H1 (cell line): ENCODE measurements around the gene COL28A1. TPM values are rescaled to one million over a fixed set of nuclear protein-coding genes. Genes with fewer than 3 reads are reported as not detected.

Experiments
- CTCF ChIA-PET: fragments of 300-600 bp; sonication (Branson Sonifier 250); formaldehyde crosslinking; loops from one replicate; lab custom pipeline; 2021; ENCODE audit not compliant: partially characterized antibody; lab: Charles Lee
- POLR2A ChIA-PET: fragments of 300-600 bp; sonication (Branson Sonifier 250); formaldehyde crosslinking; loops from one replicate; lab custom pipeline; 2021; ENCODE audit warnings: inconsistent platforms; ENCODE audit not compliant: partially characterized antibody; lab: Charles Lee
- DNase-seq, 2 experiments: peaks; one replicate each; pipeline versions ENCODE4 v3.0.0 to v3.0.0-alpha.2; 2010 to 2022; ENCODE audit warnings: low spot score in 2 of 2, low read depth in 1 of 2, mixed read lengths in 1 of 2
- FAIRE-seq: peaks from 2 replicates; lab custom pipeline; 2011; peaks lifted over from hg19 to GRCh38; lab: Jason Lieb, UNC
- H2AFZ ChIP-seq: 2 replicates; pipeline ENCODE4 v1.8.1; 2012; ENCODE audit warnings: low read length, inconsistent platforms
- H2AK5ac ChIP-seq: 2 replicates; pipeline ENCODE4 v1.6.1; 2013; ENCODE audit warnings: low read depth, low read length
- H2BK120ac ChIP-seq: replicated peaks from 2 replicates; pipeline ENCODE3; 2013; ENCODE audit warnings: low read depth, low read length, inconsistent platforms
- H2BK12ac ChIP-seq: 2 replicates; pipeline ENCODE4 v1.6.1; 2013; ENCODE audit warnings: low read depth, low read length
- H2BK15ac ChIP-seq: 2 replicates; pipeline ENCODE4 v1.6.1; 2013; ENCODE audit warnings: low read length
- H2BK20ac ChIP-seq: 2 replicates; pipeline ENCODE4 v1.6.1; 2013; ENCODE audit warnings: low read length
- H2BK5ac ChIP-seq: 2 replicates; pipeline ENCODE4 v1.6.1; 2013; ENCODE audit warnings: low read depth, low read length
- H3K14ac ChIP-seq: 2 replicates; pipeline ENCODE4 v1.6.1; 2013; ENCODE audit warnings: inconsistent platforms; ENCODE audit not compliant: insufficient read length
- H3K18ac ChIP-seq: 2 replicates; pipeline ENCODE4 v1.6.1; 2013; ENCODE audit warnings: low read length; ENCODE audit errors: extremely low read depth
- H3K23ac ChIP-seq: 2 replicates; pipeline ENCODE4 v1.6.1; 2013; ENCODE audit warnings: inconsistent platforms; ENCODE audit not compliant: insufficient read length
- H3K23me2 ChIP-seq: 2 replicates; pipeline ENCODE4 v1.6.1; 2013; ENCODE audit warnings: low read depth, low read length
- H3K27ac ChIP-seq: 2 replicates; pipeline ENCODE4 v1.6.1; 2011; ENCODE audit warnings: low read depth, low read length, inconsistent platforms
- H3K27me3 ChIP-seq, 4 experiments: replicated peaks in 1 of 4; 1 replicate in 1 of 4; 2 replicates in 3 of 4; pipeline versions ENCODE4 v1.6.1 to v1.8.1; 2011 to 2013; ENCODE audit warnings: low read length in 3 of 4, mild to moderate bottlenecking in 3 of 4, inconsistent platforms in 2 of 4, mixed read lengths in 2 of 4, moderate library complexity in 1 of 4; ENCODE audit not compliant: control insufficient read depth in 3 of 4, insufficient read depth in 3 of 4; ENCODE audit errors: extremely low read depth in 1 of 4
- H3K36me3 ChIP-seq, 4 experiments: 2 replicates each; pipeline versions ENCODE4 v1.6.1 to v1.8.1; 2011 to 2013; ENCODE audit warnings: mild to moderate bottlenecking in 4 of 4, low read length in 3 of 4, moderate library complexity in 2 of 4, control low read depth in 1 of 4, inconsistent platforms in 1 of 4; ENCODE audit not compliant: insufficient read depth in 4 of 4, control insufficient read depth in 2 of 4
- H3K4ac ChIP-seq: replicated peaks from 2 replicates; pipeline ENCODE3; 2013; ENCODE audit warnings: low read length, low read depth, mixed read lengths, inconsistent platforms; ENCODE audit not compliant: insufficient read length
- H3K4me1 ChIP-seq, 4 experiments: replicated peaks in 1 of 4; 1 replicate in 1 of 4; 2 replicates in 3 of 4; pipeline versions ENCODE4 v1.6.1 to v1.8.1; 2011 to 2013; ENCODE audit warnings: low read length in 3 of 4, inconsistent platforms in 2 of 4, mixed read lengths in 1 of 4; ENCODE audit not compliant: insufficient read depth in 4 of 4, control insufficient read depth in 3 of 4
- H3K4me2 ChIP-seq, 2 experiments: 2 replicates each; pipeline versions ENCODE4 v1.6.1 to v1.8.1; 2011 to 2013; ENCODE audit warnings: low read depth in 2 of 2, low read length in 2 of 2, control low read depth in 1 of 2, inconsistent platforms in 1 of 2, mild to moderate bottlenecking in 1 of 2; ENCODE audit not compliant: insufficient read depth in 1 of 2
- H3K4me3 ChIP-seq, 4 experiments: fragments of 200-600, 300-600 bp in 1 of 4; sonication (generic), shearing (Covaris generic), sonication (Bioruptor Twin) in 1 of 4; 2 replicates each; pipeline versions ENCODE4 v1.5.1 to v1.8.1; 2011 to 2016; ENCODE audit warnings: low read length in 4 of 4, low read depth in 3 of 4, control low read depth in 2 of 4, inconsistent platforms in 2 of 4, mild to moderate bottlenecking in 2 of 4, mixed read lengths in 1 of 4, moderate library complexity in 1 of 4; ENCODE audit not compliant: insufficient read depth in 2 of 4; ENCODE audit errors: extremely low read depth in 1 of 4
- H3K56ac ChIP-seq: replicated peaks from 2 replicates; pipeline ENCODE3; 2013; ENCODE audit warnings: low read depth, mild to moderate bottlenecking, mixed read lengths, low read length, inconsistent platforms; ENCODE audit not compliant: insufficient read length
- H3K79me1 ChIP-seq: 2 replicates; pipeline ENCODE4 v1.6.1; 2013; ENCODE audit warnings: low read depth, low read length, control low read depth
- H3K79me2 ChIP-seq, 2 experiments: 2 replicates each; pipeline versions ENCODE4 v1.6.1 to v1.8.1; 2012 to 2013; ENCODE audit warnings: low read length in 2 of 2, mild to moderate bottlenecking in 2 of 2, inconsistent platforms in 1 of 2; ENCODE audit not compliant: insufficient read depth in 2 of 2, control insufficient read depth in 1 of 2
- H3K9ac ChIP-seq, 4 experiments: replicated peaks in 1 of 4; 1 replicate in 1 of 4; 2 replicates in 3 of 4; pipeline versions ENCODE4 v1.6.1 to v1.8.1; 2011 to 2013; ENCODE audit warnings: low read depth in 3 of 4, low read length in 3 of 4, control low read depth in 2 of 4, mild to moderate bottlenecking in 2 of 4, moderate library complexity in 2 of 4, inconsistent platforms in 1 of 4; ENCODE audit errors: extremely low read depth in 1 of 4
- H3K9me3 ChIP-seq, 2 experiments: 2 replicates each; pipeline versions ENCODE4 v1.6.1 to v1.8.1; 2012 to 2013; ENCODE audit warnings: mild to moderate bottlenecking in 2 of 2, moderate library complexity in 2 of 2, control low read depth in 1 of 2, inconsistent platforms in 1 of 2, low read depth in 1 of 2, low read length in 1 of 2, mixed read lengths in 1 of 2; ENCODE audit not compliant: insufficient read depth in 2 of 2
- H4K20me1 ChIP-seq, 2 experiments: replicated peaks in 1 of 2; 2 replicates each; pipeline versions ENCODE3 to v1.8.1; 2011 to 2013; ENCODE audit warnings: inconsistent platforms in 2 of 2, low read length in 2 of 2, mild to moderate bottlenecking in 1 of 2; ENCODE audit not compliant: insufficient read depth in 2 of 2, control insufficient read depth in 1 of 2
- H4K5ac ChIP-seq: 2 replicates; pipeline ENCODE4 v1.6.1; 2013; ENCODE audit warnings: low read length, low read depth, mixed read lengths, inconsistent platforms; ENCODE audit not compliant: insufficient read length
- H4K8ac ChIP-seq: 2 replicates; pipeline ENCODE4 v1.8.0; 2013; ENCODE audit warnings: mild to moderate bottlenecking, moderate library complexity, low read length, inconsistent platforms; ENCODE audit not compliant: insufficient read depth; ENCODE audit errors: extremely low read depth
- H4K91ac ChIP-seq: replicated peaks from 2 replicates; pipeline ENCODE3; 2013; ENCODE audit warnings: low read length, mixed read lengths, inconsistent platforms; ENCODE audit not compliant: insufficient read length
- CHD2 ChIP-seq: IDR thresholded peaks from 2 replicates; pipeline ENCODE4 v1.6.1; 2012; ENCODE audit warnings: low read length, improper control_type of control experiment
- CTBP2 ChIP-seq: IDR thresholded peaks from 2 replicates; pipeline ENCODE4 v1.7.0; 2011; ENCODE audit warnings: borderline replicate concordance, mild to moderate bottlenecking, moderate library complexity, mixed read lengths, low read length; ENCODE audit not compliant: insufficient read depth, insufficient read length
- JUND ChIP-seq: IDR thresholded peaks from 2 replicates; pipeline ENCODE4 v1.6.1; 2011; ENCODE audit warnings: mild to moderate bottlenecking, improper control_type of control experiment, low read length
- KDM4A ChIP-seq: IDR thresholded peaks from one replicate; pipeline ENCODE4 v1.7.1; 2012; ENCODE audit warnings: low read depth, mild to moderate bottlenecking, moderate library complexity, low read length, inconsistent platforms; ENCODE audit not compliant: severe bottlenecking
- NRF1 ChIP-seq: IDR thresholded peaks from 2 replicates; pipeline ENCODE4 v1.6.1; 2011; ENCODE audit warnings: mild to moderate bottlenecking, low read depth, low read length, improper control_type of control experiment
- RBBP5 ChIP-seq: IDR thresholded peaks from 2 replicates; pipeline ENCODE4 v1.7.1; 2012; ENCODE audit warnings: low read depth, mild to moderate bottlenecking, inconsistent platforms, low read length, moderate library complexity, borderline replicate concordance
- RFX5 ChIP-seq: IDR thresholded peaks from 2 replicates; pipeline ENCODE4 v1.6.1; 2011; ENCODE audit warnings: low read depth, low read length, improper control_type of control experiment, borderline replicate concordance
- RNF2 ChIP-seq: fragments of 200-900, 300-1000 bp; sonication (generic); IDR thresholded peaks from 2 replicates; pipeline ENCODE4 v1.7.1; 2016; ENCODE audit warnings: borderline replicate concordance, low read depth, mild to moderate bottlenecking, antibody characterized with exemption, low read length; ENCODE audit not compliant: poor library complexity, severe bottlenecking; ENCODE audit errors: missing control alignments
- SP2 ChIP-seq: IDR thresholded peaks from 2 replicates; pipeline ENCODE4 v1.6.1; 2012; ENCODE audit warnings: mild to moderate bottlenecking, low read length, inconsistent platforms
- TBP ChIP-seq: IDR thresholded peaks from 2 replicates; pipeline ENCODE4 v1.6.1; 2011; ENCODE audit warnings: low read depth, low read length, improper control_type of control experiment
- TEAD4 ChIP-seq: IDR thresholded peaks from 2 replicates; pipeline ENCODE4 v1.6.1; 2012; ENCODE audit warnings: low read depth, low read length, inconsistent platforms, mixed read lengths
- WGBS, 2 experiments: shearing (Covaris generic) in 1 of 2; methylation state at CpG; one replicate each; pipeline versions ENCODE4 v1.1.6 to v1.1.7; 2013 to 2015; ENCODE audit warnings: low lambda C conversion rate in 2 of 2, mixed read lengths in 2 of 2, inconsistent platforms in 1 of 2, low coverage in 1 of 2, missing lambda C conversion rate in 1 of 2; ENCODE audit not compliant: insufficient replicate concordance in 2 of 2, insufficient coverage in 1 of 2, insufficient read length in 1 of 2; ENCODE audit errors: extremely low coverage in 1 of 2, missing lambda C conversion rate in 1 of 2; 5-methylcytosine and 5-hydroxymethylcytosine counted together
- polyA plus RNA-seq, 7 experiments: library from polyadenylated mRNA; depleted of rRNA in 3 of 7; stranded (reverse) in 5 of 7; unstranded in 2 of 7; fragments of >200 nt in 5 of 7; fragments of 200-250 nt in 2 of 7; gene quantifications; 1 replicate in 5 of 7; 2 replicates in 1 of 7; 4 replicates in 1 of 7; pipeline versions ENCODE4 v1.2.1 to v1.2.3, GENCODE V29; 2011 to 2013; ENCODE audit warnings: missing spikeins in 2 of 7, mixed read lengths in 2 of 7
- total RNA-seq: library from RNA; stranded (reverse); fragmentation: NEBNext Ultra II Directional; extraction: Animal tissue kit (Norgen Biotek cat#: 25700); gene quantifications from 2 replicates; pipeline ENCODE4 v1.2.1, GENCODE V29; 2021

COL28A1 gene
- total and polyA plus RNA-seq, 2 of the 8 experiments (the other 6 are each of a cell fraction or from before 2014, with no cell fraction given), result 0.22 to 0.38 TPM

GRCh38 chr7:7329326-7329725, 206.3 kb downstream of the COL28A1 start:
- ChIA-PET CTCF (no interaction called here), POLR2A (interaction anchor here (0.6 kb wide), 1 partner anchor 76 kb away, joined by 3 read pairs; no protein-coding TSS in a partner anchor)
- H4K91ac ChIP-seq, result no peak overlapping the region
- no peaks in the 10 kb centered on the region for H3K4me1 ChIP-seq
- no peak overlapping the region for H3K14ac ChIP-seq
- H2AK5ac ChIP-seq, result no peak overlapping the region
- 73% methylated on average over 1 of the region's 1 CpG; no CpG with 5 or more reads in 1 of the 2 experiments for WGBS, 2 experiments
- H3K27ac ChIP-seq, result no peak overlapping the region
- no peaks in the 10 kb centered on the region for H3K23me2 ChIP-seq
- H3K23ac ChIP-seq, result no peak overlapping the region
- H3K18ac ChIP-seq, result no peak overlapping the region
- H3K4ac ChIP-seq, result no peak overlapping the region
- DNase-seq, result no peak
- no peak overlapping the region for H3K9ac ChIP-seq
- no peak overlapping the region for H3K56ac ChIP-seq
- no peak overlapping the region for H3K4me3 ChIP-seq
- H4K8ac ChIP-seq, result no peak overlapping the region
- 0 out of 2 replicates have a peak overlapping the region, but pooled peaks have one; percentile 56 for H2BK20ac ChIP-seq
- H3K79me1 ChIP-seq, result no peaks in the 10 kb centered on the region
- no peaks in the 10 kb centered on the region for H3K79me2 ChIP-seq
- H4K20me1 ChIP-seq, result no peaks in the 10 kb centered on the region
- no peak overlapping the region for H2AFZ ChIP-seq
- H2BK5ac ChIP-seq, result no peak overlapping the region
- no peaks in the 10 kb centered on the region for H3K27me3 ChIP-seq
- H2BK12ac ChIP-seq, result no peak overlapping the region
- TF ChIP-seq CTBP2 (no peak), RNF2 (no peak), TBP (no peak), JUND (no peak), RFX5 (no peak), RBBP5 (no peak), NRF1 (no peak), TEAD4 (no peak), KDM4A (no peak), CHD2 (no peak), SP2 (no peak)
- H2BK120ac ChIP-seq, result no peak overlapping the region
- no peak overlapping the region for H4K5ac ChIP-seq
- no peak for FAIRE-seq
- H3K36me3 ChIP-seq, result no peaks in the 10 kb centered on the region
- no peak overlapping the region for H3K4me2 ChIP-seq
- no peaks in the 10 kb centered on the region for H3K9me3 ChIP-seq
- H2BK15ac ChIP-seq, result no peak overlapping the region
